Measurements from ENCODE around the gene CAMTA1.

DNA sequence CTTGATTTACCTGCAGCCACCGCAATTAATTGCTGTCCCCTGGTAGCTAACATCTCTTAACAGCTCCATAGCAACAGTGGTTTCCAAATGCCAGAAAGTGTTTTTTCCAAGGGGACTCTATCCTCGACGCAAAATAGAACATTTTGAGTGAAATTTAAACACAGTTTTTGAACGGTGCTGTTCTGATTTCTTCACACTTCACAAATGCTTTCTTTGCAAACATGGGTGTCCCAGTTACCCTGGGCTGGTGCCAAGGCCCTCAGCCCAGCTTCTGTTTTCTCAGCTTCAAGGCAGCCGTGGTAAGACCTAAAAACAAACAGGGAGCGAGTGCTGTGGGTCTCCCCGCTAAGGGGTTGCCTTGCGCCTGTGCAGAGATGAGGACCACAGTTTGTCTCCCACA lies 838.6 kb downstream of the CAMTA1 start:
- TF ChIP-seq CTCF (optimal IDR thresholded peaks at IDR 0.05 in 1 of 3, IDR thresholded peaks at IDR 0.05 in 1 of 3, conservative IDR thresholded peaks at IDR 0.05 in 1 of 3; ENCODE audit: extremely low read depth in 1 of 3, insufficient read depth in 2 of 3, low read length in 3 of 3) (no peak), EZH2 (IDR thresholded peaks at IDR 0.05; ENCODE audit: low read length) (no peak)

Measured in keratinocyte (primary cell).